Measurements from ENCODE around the gene TCF12. TPM values are rescaled to one million over a fixed set of nuclear protein-coding genes. Genes with fewer than 3 reads are reported as not detected.
A peak's percentile ranks its signal among the peaks of the same experiment; 100 is the strongest.
"Not testable (repeated sequence)": the region's sequence is repeated elsewhere in the genome, so short reads cannot be mapped to it uniquely, and the experiment has no call there.

TCF12 gene
- total RNA-seq, 1 donor from 2014 or later = 112 TPM

DNA sequence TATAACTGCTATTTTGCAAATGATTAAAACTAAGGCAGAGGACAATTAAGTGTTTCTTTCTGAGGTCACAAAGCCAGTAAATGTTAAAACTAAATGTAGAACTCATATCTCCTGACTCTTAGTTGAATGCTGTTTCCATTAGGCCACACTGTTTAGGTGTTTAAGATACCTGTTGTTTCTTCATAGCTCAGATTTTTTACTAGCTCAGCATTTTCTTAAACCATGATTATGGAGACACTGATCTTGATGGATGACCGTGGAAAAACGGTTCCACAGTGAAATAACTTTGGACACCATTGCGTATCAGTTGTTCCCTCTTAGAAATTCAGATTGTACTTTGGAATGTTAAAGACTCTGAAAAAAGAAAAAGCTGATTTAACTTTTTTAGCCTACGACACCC is 177.5 kb downstream of the TCF12 start:
- Histone ChIP-seq H3K4me2 (ENCODE audit: low read length) (no peak overlapping the region), H2AFZ (ENCODE audit: low read depth, low read length) (no peak overlapping the region), H3K27ac (ENCODE audit: low read depth, low read length) (no peak overlapping the region), H3K9ac (ENCODE audit: low read length) (no peak overlapping the region), H3K36me3 (ENCODE audit: insufficient read depth, low read length) (no peaks in the 10 kb centered on the region), H3K4me1 (ENCODE audit: insufficient read depth, low read length) (no peaks in the 10 kb centered on the region), H3K9me3 (ENCODE audit: insufficient read depth, low read depth, low read length) (no peaks in the 10 kb centered on the region), H3K4me3 (ENCODE audit: insufficient read depth, low read depth, low read length) (no peak overlapping the region), H3K79me2 (ENCODE audit: insufficient read depth, low read length) (peaks cover 19% of the 10 kb centered on the region), H4K20me1 (ENCODE audit: insufficient read depth, low read length) (peaks cover 8% of the 10 kb centered on the region), H3K27me3 (ENCODE audit: insufficient read depth, low read length) (no peaks in the 10 kb centered on the region)
- Mint-ChIP-seq H3K9me3 (ENCODE audit: unreplicated experiment) (no peaks in the 10 kb centered on the region), H3K36me3 (ENCODE audit: low read depth, unreplicated experiment) (peaks cover 2% of the 10 kb centered on the region), H3K27me3 (ENCODE audit: low read depth, unreplicated experiment) (no peaks in the 10 kb centered on the region), H3K4me3 (ENCODE audit: unreplicated experiment) (no peak overlapping the region), H3K4me1 (ENCODE audit: low read depth, unreplicated experiment) (peaks cover 3% of the 10 kb centered on the region), H3K27ac (ENCODE audit: unreplicated experiment) (no peak overlapping the region)
- TF ChIP-seq, protein P1, sequence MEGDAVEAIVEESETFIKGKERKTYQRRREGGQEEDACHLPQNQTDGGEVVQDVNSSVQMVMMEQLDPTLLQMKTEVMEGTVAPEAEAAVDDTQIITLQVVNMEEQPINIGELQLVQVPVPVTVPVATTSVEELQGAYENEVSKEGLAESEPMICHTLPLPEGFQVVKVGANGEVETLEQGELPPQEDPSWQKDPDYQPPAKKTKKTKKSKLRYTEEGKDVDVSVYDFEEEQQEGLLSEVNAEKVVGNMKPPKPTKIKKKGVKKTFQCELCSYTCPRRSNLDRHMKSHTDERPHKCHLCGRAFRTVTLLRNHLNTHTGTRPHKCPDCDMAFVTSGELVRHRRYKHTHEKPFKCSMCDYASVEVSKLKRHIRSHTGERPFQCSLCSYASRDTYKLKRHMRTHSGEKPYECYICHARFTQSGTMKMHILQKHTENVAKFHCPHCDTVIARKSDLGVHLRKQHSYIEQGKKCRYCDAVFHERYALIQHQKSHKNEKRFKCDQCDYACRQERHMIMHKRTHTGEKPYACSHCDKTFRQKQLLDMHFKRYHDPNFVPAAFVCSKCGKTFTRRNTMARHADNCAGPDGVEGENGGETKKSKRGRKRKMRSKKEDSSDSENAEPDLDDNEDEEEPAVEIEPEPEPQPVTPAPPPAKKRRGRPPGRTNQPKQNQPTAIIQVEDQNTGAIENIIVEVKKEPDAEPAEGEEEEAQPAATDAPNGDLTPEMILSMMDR (IDR thresholded peaks at IDR 0.05; ENCODE audit: insufficient read depth, low read depth, low read length) = no peak
- no peak for TF ChIP-seq EZH2 (IDR thresholded peaks at IDR 0.05; ENCODE audit: insufficient read depth, low read length)
- FAIRE-seq (no peak), DNase-seq (ENCODE audit: low read depth) (no peak)

DNA sequence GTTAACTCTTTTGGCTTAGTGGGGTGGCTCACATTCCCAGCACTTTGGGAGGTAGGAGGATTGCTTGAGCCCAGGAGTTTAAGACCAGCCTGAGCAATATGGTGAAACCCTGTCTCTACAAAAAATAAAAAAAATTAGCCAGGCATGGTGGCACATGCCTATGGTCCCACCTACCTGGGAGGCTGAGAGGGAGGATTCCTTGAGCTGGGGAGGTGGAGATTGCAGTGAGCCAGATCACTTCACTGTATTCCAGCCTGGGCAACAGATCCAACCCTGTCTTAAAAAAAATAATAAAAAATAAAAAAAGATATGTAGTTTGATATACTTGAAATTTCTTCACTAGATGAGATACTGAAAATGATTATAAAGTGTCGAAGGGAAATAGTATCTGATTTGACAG is 178.8 kb downstream of the TCF12 start:
- no peak for DNase-seq (ENCODE audit: low read depth)
- Histone ChIP-seq H3K36me3 (ENCODE audit: insufficient read depth, low read length) (no peaks in the 10 kb centered on the region), H3K4me3 (ENCODE audit: insufficient read depth, low read depth, low read length) (no peak overlapping the region), H3K4me1 (ENCODE audit: insufficient read depth, low read length) (no peaks in the 10 kb centered on the region), H3K79me2 (ENCODE audit: insufficient read depth, low read length) (peaks cover 26% of the 10 kb centered on the region), H3K4me2 (ENCODE audit: low read length) (no peak overlapping the region), H4K20me1 (ENCODE audit: insufficient read depth, low read length) (peaks cover 12% of the 10 kb centered on the region), H3K27me3 (ENCODE audit: insufficient read depth, low read length) (no peaks in the 10 kb centered on the region), H3K9ac (ENCODE audit: low read length) (no peak overlapping the region), H2AFZ (ENCODE audit: low read depth, low read length) (no peak overlapping the region), H3K9me3 (ENCODE audit: insufficient read depth, low read depth, low read length) (no peaks in the 10 kb centered on the region), H3K27ac (ENCODE audit: low read depth, low read length) (no peak overlapping the region)
- peaks cover 3% of the 10 kb centered on the region for H3K4me1 Mint-ChIP-seq (ENCODE audit: low read depth, unreplicated experiment)
- TF ChIP-seq, protein P1 (IDR thresholded peaks at IDR 0.05; ENCODE audit: insufficient read depth, low read depth, low read length) = no peak
- TF ChIP-seq EZH2 (IDR thresholded peaks at IDR 0.05; ENCODE audit: insufficient read depth, low read length) = no peak
- H3K9me3 Mint-ChIP-seq (ENCODE audit: unreplicated experiment) = no peaks in the 10 kb centered on the region
- peaks cover 6% of the 10 kb centered on the region for H3K36me3 Mint-ChIP-seq (ENCODE audit: low read depth, unreplicated experiment)
- no peaks in the 10 kb centered on the region for H3K27me3 Mint-ChIP-seq (ENCODE audit: low read depth, unreplicated experiment)
- H3K4me3 Mint-ChIP-seq (ENCODE audit: unreplicated experiment) = no peak overlapping the region
- no peak overlapping the region for H3K27ac Mint-ChIP-seq (ENCODE audit: unreplicated experiment)
- no peak for FAIRE-seq

DNA sequence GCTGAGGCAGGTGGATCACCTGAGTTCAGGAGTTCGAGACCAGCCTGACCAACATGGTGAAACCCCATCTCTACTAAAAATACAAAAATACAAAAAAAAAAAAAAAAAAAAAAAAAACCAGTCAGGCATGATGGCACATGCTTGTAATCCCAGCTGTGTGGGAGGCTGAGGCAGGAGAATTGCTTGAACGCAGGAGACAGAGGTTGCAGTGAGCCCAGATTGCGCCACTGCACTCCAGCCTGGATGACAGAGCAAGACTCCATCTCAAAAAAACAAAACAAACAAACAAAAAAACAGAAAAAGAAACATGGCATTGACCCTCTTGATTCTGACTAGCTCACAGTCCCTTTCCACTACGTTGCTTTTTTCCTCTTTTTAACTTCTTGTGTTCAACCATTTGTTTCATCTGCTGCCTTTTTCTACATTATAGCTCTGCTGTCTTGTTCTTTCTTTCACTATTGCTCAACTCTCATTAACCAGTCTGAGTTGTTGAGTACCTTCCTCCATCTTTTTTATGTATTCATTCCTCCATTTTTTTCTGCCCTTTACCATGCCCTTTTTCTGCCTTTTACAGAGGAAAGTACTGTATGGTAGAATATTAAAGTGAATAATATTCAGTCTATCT is 179.6 kb downstream of the TCF12 start:
- not testable (repeated sequence) for H3K4me2 ChIP-seq (ENCODE audit: low read length); H3K27ac ChIP-seq (ENCODE audit: low read depth, low read length); H3K4me1 ChIP-seq (ENCODE audit: insufficient read depth, low read length); H2AFZ ChIP-seq (ENCODE audit: low read depth, low read length); H3K4me3 ChIP-seq (ENCODE audit: insufficient read depth, low read depth, low read length); FAIRE-seq; H3K27me3 ChIP-seq (ENCODE audit: insufficient read depth, low read length); H3K4me1 Mint-ChIP-seq (ENCODE audit: low read depth, unreplicated experiment); H3K4me3 Mint-ChIP-seq (ENCODE audit: unreplicated experiment); DNase-seq (ENCODE audit: low read depth); H3K36me3 Mint-ChIP-seq (ENCODE audit: low read depth, unreplicated experiment); H3K9me3 ChIP-seq (ENCODE audit: insufficient read depth, low read depth, low read length); H3K36me3 ChIP-seq (ENCODE audit: insufficient read depth, low read length); H3K9me3 Mint-ChIP-seq (ENCODE audit: unreplicated experiment); H3K27me3 Mint-ChIP-seq (ENCODE audit: low read depth, unreplicated experiment); H3K9ac ChIP-seq (ENCODE audit: low read length)
- peak overlapping the region; percentile 6 for H3K27ac Mint-ChIP-seq (ENCODE audit: unreplicated experiment)
- H4K20me1 ChIP-seq (ENCODE audit: insufficient read depth, low read length) = peaks cover 13% of the 10 kb centered on the region
- peaks cover 26% of the 10 kb centered on the region for H3K79me2 ChIP-seq (ENCODE audit: insufficient read depth, low read length)
